GM12892 (cell line): ENCODE measurements around the gene SKIL.
"Not testable (repeated sequence)": the region's sequence is repeated elsewhere in the genome, so short reads cannot be mapped to it uniquely, and the experiment has no call there.

Experiments
- DNase-seq: peaks from one replicate; pipeline ENCODE4 v3.0.0; 2011; ENCODE audit not compliant: insufficient read length
- FAIRE-seq: peaks from 2 replicates; lab custom pipeline; 2011; peaks lifted over from hg19 to GRCh38; lab: Jason Lieb, UNC
- POLR2A ChIP-seq: IDR thresholded peaks from 2 replicates; pipeline ENCODE4 v1.6.1; 2011; ENCODE audit warnings: low read depth, low read length, control low read depth
- POLR2AphosphoS5 ChIP-seq: IDR thresholded peaks from 2 replicates; pipeline ENCODE4 v1.6.1; 2011; ENCODE audit warnings: low read depth, low read length, control low read depth
- TAF1 ChIP-seq: IDR thresholded peaks from 2 replicates; pipeline ENCODE4 v1.6.1; 2011; ENCODE audit warnings: low read depth, mild to moderate bottlenecking, control low read depth, low read length, borderline replicate concordance

SKIL gene

GRCh38 chr3:170330366-170330765 is 27.1 kb upstream of the SKIL start:
- no peak for DNase-seq
- FAIRE-seq: no peak

GRCh38 chr3:170331143-170331542 is 26.4 kb upstream of the SKIL start:
- FAIRE-seq (no peak), DNase-seq (no peak)
- no peak for TF ChIP-seq POLR2A
- TF ChIP-seq POLR2AphosphoS5: no peak
- TF ChIP-seq TAF1: no peak

More at GRCh38 chr3:170330366-170330765, 27.1 kb upstream of the SKIL start:
- TF ChIP-seq TAF1: no peak
- no peak for TF ChIP-seq POLR2AphosphoS5
- no peak for TF ChIP-seq POLR2A

- FAIRE-seq (no peak), DNase-seq (no peak)
Measured at GRCh38 chr3:170337420-170337819, 20.1 kb upstream of the SKIL start.

GRCh38 chr3:170338690-170339340 is 18.7 kb upstream of the SKIL start:
- FAIRE-seq (no peak), DNase-seq (no peak)
- TF ChIP-seq POLR2A (no peak), POLR2AphosphoS5 (no peak)

More at GRCh38 chr3:170337420-170337819, 20.1 kb upstream of the SKIL start:
- TF ChIP-seq POLR2AphosphoS5 (no peak), POLR2A (no peak), TAF1 (no peak)

GRCh38 chr3:170342273-170342672 is 15.2 kb upstream of the SKIL start:
- not testable (repeated sequence) for DNase-seq, FAIRE-seq

GRCh38 chr3:170343859-170344258 is 13.7 kb upstream of the SKIL start:
- FAIRE-seq, DNase-seq: not testable (repeated sequence)

- FAIRE-seq: no peak
- no peak for TF ChIP-seq POLR2AphosphoS5
- TF ChIP-seq POLR2A: no peak
- DNase-seq: no peak
Measured at GRCh38 chr3:170344971-170345370, 12.5 kb upstream of the SKIL start.

- no peak for TF ChIP-seq POLR2A
- no peak for FAIRE-seq
- no peak for DNase-seq
Measured at GRCh38 chr3:170346481-170347392, 10.8 kb upstream of the SKIL start.

- no peak for DNase-seq
- no peak for TF ChIP-seq POLR2AphosphoS5
- TF ChIP-seq TAF1: no peak
- TF ChIP-seq POLR2A: no peak
- FAIRE-seq: peak; percentile 40
Measured at GRCh38 chr3:170350515-170351413, 6.8 kb upstream of the SKIL start.

- TF ChIP-seq TAF1 (no peak), POLR2A (no peak), POLR2AphosphoS5 (no peak)
- peak; percentile 86 for FAIRE-seq
- no peak for DNase-seq
Measured at GRCh38 chr3:170352936-170353335, 4.6 kb upstream of the SKIL start.

GRCh38 chr3:170353485-170353884 is 4.0 kb upstream of the SKIL start:
- no peak for TF ChIP-seq POLR2AphosphoS5
- no peak for TF ChIP-seq POLR2A
- no peak for TF ChIP-seq TAF1
- no peak for DNase-seq
- FAIRE-seq: no peak

GRCh38 chr3:170354760-170355159 is 2.8 kb upstream of the SKIL start:
- FAIRE-seq (no peak), DNase-seq (no peak)
- TF ChIP-seq POLR2AphosphoS5 (no peak), POLR2A (no peak), TAF1 (no peak)
